Fibroblast of pulmonary artery (primary cell): ENCODE results near the gene CASZ1.

Experiments
- DNase-seq: peaks from one replicate; pipeline ENCODE4 v3.0.0-alpha.2; 2010; ENCODE audit warnings: low read depth
- H3K4me3 ChIP-seq: replicated peaks from 2 replicates; pipeline ENCODE4 v1.5.1; 2011; ENCODE audit warnings: low read depth, mild to moderate bottlenecking, control low read depth, low read length, moderate library complexity
- TF ChIP-seq, protein P1 (sequence below): IDR thresholded peaks from 2 replicates; pipeline ENCODE4 v1.5.1; 2011; ENCODE audit warnings: mild to moderate bottlenecking, control low read depth, low read length, inconsistent platforms; ENCODE audit errors: missing control alignments

CASZ1 gene

DNA sequence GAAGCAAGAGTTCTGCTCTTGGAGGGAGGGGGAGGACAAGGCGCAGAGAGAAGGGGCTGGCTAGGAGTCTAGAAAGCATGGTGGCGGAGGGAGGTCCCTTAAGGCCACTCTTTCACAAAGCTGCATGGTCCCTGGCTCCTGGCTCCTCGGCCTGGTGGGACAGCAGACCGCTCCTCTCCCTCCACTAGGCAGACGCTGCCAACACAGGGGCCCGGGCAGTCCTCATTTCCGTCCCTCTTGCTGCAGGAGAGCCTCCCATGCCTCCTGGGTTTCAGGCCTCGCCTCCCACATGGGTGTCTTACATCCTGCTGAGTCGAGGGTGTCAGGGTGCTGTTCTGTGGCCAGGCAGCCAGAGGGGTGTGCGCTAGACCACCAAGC lies 108.0 kb downstream of the CASZ1 start:
- DNase-seq = no peak
- H3K4me3 ChIP-seq = no peak overlapping the region
- TF ChIP-seq, protein P1, sequence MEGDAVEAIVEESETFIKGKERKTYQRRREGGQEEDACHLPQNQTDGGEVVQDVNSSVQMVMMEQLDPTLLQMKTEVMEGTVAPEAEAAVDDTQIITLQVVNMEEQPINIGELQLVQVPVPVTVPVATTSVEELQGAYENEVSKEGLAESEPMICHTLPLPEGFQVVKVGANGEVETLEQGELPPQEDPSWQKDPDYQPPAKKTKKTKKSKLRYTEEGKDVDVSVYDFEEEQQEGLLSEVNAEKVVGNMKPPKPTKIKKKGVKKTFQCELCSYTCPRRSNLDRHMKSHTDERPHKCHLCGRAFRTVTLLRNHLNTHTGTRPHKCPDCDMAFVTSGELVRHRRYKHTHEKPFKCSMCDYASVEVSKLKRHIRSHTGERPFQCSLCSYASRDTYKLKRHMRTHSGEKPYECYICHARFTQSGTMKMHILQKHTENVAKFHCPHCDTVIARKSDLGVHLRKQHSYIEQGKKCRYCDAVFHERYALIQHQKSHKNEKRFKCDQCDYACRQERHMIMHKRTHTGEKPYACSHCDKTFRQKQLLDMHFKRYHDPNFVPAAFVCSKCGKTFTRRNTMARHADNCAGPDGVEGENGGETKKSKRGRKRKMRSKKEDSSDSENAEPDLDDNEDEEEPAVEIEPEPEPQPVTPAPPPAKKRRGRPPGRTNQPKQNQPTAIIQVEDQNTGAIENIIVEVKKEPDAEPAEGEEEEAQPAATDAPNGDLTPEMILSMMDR = no peak

GRCh38 chr1:10687782-10688408 lies 108.6 kb downstream of the CASZ1 start:
- no peak overlapping the region for H3K4me3 ChIP-seq
- peak; percentile 42 for DNase-seq
- TF ChIP-seq, protein P1 = no peak

- no peak overlapping the region for H3K4me3 ChIP-seq
- TF ChIP-seq, protein P1 = no peak
- no peak for DNase-seq
Observed at GRCh38 chr1:10687251-10687651, 109.2 kb downstream of the CASZ1 start.

DNA sequence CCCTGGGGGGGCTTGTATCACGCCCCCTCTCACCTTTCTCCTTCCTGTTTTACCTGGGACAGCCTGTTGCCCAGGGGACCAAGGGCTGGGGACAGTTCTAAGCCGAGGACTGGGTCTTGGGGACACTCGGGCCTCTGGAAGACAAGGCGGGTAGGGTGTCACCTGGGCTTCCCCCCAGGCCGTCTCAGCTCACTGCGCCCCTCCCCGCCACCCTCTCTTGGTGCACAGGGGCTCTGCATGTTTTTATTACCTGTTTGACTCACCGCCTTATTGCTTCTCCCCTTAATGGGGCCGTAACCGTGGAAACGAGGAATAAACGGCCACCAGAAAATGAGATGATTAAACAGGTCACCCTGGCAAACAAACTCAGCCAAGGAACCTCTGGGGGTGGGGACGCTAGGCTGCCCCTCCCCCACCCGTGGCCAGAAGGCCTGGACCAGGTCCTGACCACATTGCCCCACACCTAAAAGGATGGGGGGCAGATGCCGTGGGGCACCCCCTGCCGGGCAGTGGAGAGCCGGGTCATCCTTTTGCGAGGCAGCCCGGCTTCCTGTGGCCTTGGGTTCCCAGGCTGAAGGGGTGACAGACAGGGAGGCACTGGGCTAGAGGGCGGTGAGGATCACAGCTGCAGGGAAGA lies 109.9 kb downstream of the CASZ1 start:
- DNase-seq = no peak
- TF ChIP-seq, protein P1 = no peak
- H3K4me3 ChIP-seq = no peak overlapping the region

DNA sequence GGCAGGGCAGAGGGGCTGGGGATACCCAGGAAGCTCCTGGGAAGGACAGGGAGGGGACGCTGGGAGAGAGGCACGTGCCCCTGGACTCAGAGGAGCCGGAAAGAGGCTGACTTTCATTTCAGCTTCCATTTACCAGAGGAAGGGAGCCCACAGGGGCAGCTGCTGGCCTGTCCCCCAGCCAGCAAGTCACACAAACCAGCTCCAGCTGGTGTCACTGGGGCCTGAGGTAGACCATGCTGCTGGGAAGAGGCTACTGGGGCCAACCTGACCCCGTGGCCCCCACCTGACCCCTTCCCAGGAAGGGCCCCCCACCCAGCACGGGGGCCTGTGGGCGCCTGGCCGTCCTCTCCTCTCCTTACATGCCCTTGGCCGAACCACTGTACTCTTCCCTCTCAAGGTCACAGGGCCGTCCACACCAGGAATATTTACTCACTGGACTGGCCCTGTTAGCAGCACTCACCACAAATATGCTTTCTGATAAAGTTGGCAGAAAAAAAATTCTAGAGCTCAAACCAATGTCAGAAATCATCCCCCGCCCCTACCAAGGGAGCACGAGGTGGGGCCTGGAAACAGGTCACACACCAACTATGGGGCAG lies 110.5 kb downstream of the CASZ1 start:
- H3K4me3 ChIP-seq = no peak overlapping the region
- peak; percentile 33 for DNase-seq
- TF ChIP-seq, protein P1 = no peak

GRCh38 chr1:10685196-10685807 lies 111.1 kb downstream of the CASZ1 start:
- no peak overlapping the region for H3K4me3 ChIP-seq
- no peak for DNase-seq
- TF ChIP-seq, protein P1 = no peak
